Measurements from ENCODE around the gene RAB25. TPM values are rescaled to one million over a fixed set of nuclear protein-coding genes. Genes with fewer than 3 reads are reported as not detected.

The RAB25 gene
- total RNA-seq, 3 donors from 2014 or later: 40.3 to 68.6 TPM; not detected in 1

- Histone ChIP-seq H3K36me3 (no peaks in the 10 kb centered on the region), H3K4me1 (peaks cover 0 to 9% of the 10 kb centered on the region in 2 donors), H3K27ac (peak overlapping the region; percentile 80 to 98), H3K27me3 (no peaks in the 10 kb centered on the region), H3K4me3 (no peak overlapping the region), H3K9me3 (no peaks in the 10 kb centered on the region)
- TF ChIP-seq CTCF (IDR thresholded peaks at IDR 0.05) (no peak), POLR2AphosphoS5 (IDR thresholded peaks at IDR 0.05) (no peak), POLR2A (IDR thresholded peaks at IDR 0.05) (no peak)
- no peak for DNase-seq (ENCODE audit: low spot score in 2 of 2)
- intact Hi-C loops (cut with DNase I; ENCODE audit: low total_unique reads): no loop called here
Observed at GRCh38 chr1:156112276-156113137, 51.5 kb downstream of the RAB25 start.

GRCh38 chr1:156113282-156113950, 52.5 kb downstream of the RAB25 start:
- Histone ChIP-seq H3K36me3 (no peaks in the 10 kb centered on the region), H3K9me3 (no peaks in the 10 kb centered on the region), H3K27ac (peak overlapping the region; percentile 97 to 98), H3K27me3 (no peaks in the 10 kb centered on the region), H3K4me3 (peak overlapping the region; percentile 95 to 100 (median 98)), H3K4me1 (peaks cover 0 to 9% of the 10 kb centered on the region in 2 donors)
- intact Hi-C loops (cut with DNase I; ENCODE audit: low total_unique reads): no loop called here
- no peak for DNase-seq (ENCODE audit: low spot score in 2 of 2)
- TF ChIP-seq POLR2A (IDR thresholded peaks at IDR 0.05) (no peak), CTCF (IDR thresholded peaks at IDR 0.05) (no peak), POLR2AphosphoS5 (IDR thresholded peaks at IDR 0.05) (no peak)

- peak within 1 kb of the TSS; percentile 95 to 100 (median 98) for H3K4me3 ChIP-seq
- H3K27ac ChIP-seq: peak within 1 kb of the TSS; percentile 97 to 98
- intact Hi-C loops (cut with DNase I; ENCODE audit: low total_unique reads): no loop called here
- DNase-seq (ENCODE audit: low spot score in 2 of 2): peak; percentile 94 to 95
- no peak for TF ChIP-seq CTCF (IDR thresholded peaks at IDR 0.05)
- peak; percentile 81 to 96 (median 95) for TF ChIP-seq POLR2AphosphoS5 (IDR thresholded peaks at IDR 0.05)
- TF ChIP-seq POLR2A (IDR thresholded peaks at IDR 0.05): peak; percentile 97
- H3K4me1 ChIP-seq: peaks cover 0 to 17% of the 10 kb centered on the region in 2 donors
- H3K27me3 ChIP-seq: no peaks in the 10 kb centered on the region
- no peaks in the 10 kb centered on the region for H3K36me3 ChIP-seq
- no peaks in the 10 kb centered on the region for H3K9me3 ChIP-seq
Observed at GRCh38 chr1:156114101-156114918, 53.4 kb downstream of the RAB25 start, which contains the start of gene LMNA. TSS of gene LMNA (plus strand) at chr1:156114711. CDS start at chr1:156114919, 208 bp downstream.

DNA sequence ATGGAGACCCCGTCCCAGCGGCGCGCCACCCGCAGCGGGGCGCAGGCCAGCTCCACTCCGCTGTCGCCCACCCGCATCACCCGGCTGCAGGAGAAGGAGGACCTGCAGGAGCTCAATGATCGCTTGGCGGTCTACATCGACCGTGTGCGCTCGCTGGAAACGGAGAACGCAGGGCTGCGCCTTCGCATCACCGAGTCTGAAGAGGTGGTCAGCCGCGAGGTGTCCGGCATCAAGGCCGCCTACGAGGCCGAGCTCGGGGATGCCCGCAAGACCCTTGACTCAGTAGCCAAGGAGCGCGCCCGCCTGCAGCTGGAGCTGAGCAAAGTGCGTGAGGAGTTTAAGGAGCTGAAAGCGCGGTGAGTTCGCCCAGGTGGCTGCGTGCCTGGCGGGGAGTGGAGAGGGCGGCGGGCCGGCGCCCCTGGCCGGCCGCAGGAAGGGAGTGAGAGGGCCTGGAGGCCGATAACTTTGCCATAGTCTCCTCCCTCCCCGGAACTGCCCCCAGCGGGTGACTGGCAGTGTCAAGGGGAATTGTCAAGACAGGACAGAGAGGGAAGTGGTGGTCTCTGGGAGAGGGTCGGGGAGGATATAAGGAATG, 54.1 kb downstream of the RAB25 start:
- TF ChIP-seq POLR2AphosphoS5 (IDR thresholded peaks at IDR 0.05) (peak in 1 of 3 donors; percentile 70), CTCF (IDR thresholded peaks at IDR 0.05) (no peak), POLR2A (IDR thresholded peaks at IDR 0.05) (no peak)
- Histone ChIP-seq H3K9me3 (no peaks in the 10 kb centered on the region), H3K27me3 (no peaks in the 10 kb centered on the region), H3K36me3 (no peaks in the 10 kb centered on the region), H3K4me3 (peak overlapping the region; percentile 95 to 100 (median 98)), H3K4me1 (peaks cover 2 to 24% of the 10 kb centered on the region in 2 donors), H3K27ac (peak overlapping the region; percentile 97 to 98)
- no peak for DNase-seq (ENCODE audit: low spot score in 2 of 2)
- intact Hi-C loops (cut with DNase I; ENCODE audit: low total_unique reads): no loop called here
